Activated CD8-positive, alpha-beta memory T cell treated with anti-CD3 and anti-CD28 coated beads, Interleukin-2, amount 50 U/mL, for 1 hour (primary cell): ENCODE data around the gene TMC1.
"Not testable (repeated sequence)": the region's sequence is repeated elsewhere in the genome, so short reads cannot be mapped to it uniquely, and the experiment has no call there.

Experiments
- DNase-seq: peaks from one replicate; pipeline ENCODE4 v3.0.0-alpha.2; 2020; ENCODE audit errors: extremely low read depth

TMC1 gene

DNA sequence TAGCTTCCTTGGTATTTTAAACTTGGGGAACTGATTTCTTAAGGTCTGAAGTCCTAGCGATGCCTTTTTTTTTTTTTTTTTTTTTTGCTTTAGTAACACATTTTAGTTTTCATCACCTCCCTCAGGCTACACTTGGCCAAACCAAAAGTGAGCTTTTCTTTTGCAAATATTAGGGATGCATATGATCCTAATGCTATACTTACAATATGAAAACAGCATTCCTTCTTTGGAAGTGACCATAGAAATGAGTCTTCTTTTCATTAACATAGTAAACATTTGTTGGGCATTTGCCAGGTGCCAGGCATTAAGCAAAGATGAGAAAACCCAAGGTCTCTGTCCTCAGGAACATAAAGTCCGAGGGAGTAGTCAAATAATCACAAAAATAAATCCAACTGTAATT is 241.6 kb downstream of the TMC1 start:
- DNase-seq: no peak

DNA sequence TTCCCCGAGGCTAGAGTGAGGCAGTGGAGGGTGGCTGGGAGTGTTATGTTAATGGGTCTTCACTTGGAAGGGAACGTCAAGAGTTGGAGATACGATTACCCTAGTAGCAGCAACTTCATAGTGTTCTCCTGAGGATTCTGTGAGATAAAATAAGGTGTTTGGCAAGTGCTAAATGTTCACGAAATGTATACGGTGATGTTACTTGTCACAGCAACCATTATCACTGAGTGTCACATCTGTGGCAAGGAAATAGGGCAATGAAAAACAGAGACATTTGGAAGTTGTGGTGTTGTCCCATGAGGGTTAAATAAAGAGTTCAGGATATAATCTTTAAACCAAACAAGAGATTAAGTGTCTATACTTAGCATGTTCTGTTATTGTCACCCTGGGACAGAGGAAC is 248.1 kb downstream of the TMC1 start:
- DNase-seq: no peak

DNA sequence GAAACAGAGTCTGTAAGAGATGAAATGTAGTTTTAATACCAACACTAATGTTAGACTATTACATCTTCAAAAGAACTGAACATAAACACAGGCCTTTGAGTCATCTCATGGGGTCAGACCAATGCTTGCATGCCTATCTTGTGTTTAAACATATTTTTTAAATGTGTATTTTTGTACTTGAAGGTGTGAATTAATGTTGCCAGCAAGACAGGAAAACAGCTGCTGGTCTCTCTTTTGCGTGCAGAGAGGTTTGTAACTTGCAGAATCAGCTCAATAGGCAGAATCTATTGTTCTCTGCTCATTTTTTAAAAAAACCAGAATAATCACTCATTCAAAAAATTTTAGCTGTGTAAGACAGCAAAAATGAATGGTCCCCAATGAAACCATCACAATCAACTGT is 251.3 kb downstream of the TMC1 start:
- no peak for DNase-seq

DNA sequence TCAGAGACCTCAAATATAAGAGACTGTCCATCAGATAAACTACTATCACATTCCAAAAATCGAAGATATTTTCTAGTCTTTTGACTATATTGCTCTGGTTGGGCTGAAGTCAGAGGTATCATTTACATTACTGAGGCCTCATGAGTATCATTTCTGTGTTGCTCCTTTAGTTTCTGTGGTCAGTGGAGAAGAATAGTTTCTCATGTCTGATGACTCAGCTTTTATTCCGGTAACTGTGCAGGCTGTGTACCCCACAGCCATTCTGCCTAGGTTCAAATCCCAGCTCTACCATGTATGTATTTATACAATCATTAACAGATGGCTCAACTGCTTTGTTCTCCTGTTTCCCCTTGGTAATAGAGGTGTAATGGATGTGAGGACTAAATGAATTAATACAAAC is 252.2 kb downstream of the TMC1 start:
- DNase-seq: no peak

DNA sequence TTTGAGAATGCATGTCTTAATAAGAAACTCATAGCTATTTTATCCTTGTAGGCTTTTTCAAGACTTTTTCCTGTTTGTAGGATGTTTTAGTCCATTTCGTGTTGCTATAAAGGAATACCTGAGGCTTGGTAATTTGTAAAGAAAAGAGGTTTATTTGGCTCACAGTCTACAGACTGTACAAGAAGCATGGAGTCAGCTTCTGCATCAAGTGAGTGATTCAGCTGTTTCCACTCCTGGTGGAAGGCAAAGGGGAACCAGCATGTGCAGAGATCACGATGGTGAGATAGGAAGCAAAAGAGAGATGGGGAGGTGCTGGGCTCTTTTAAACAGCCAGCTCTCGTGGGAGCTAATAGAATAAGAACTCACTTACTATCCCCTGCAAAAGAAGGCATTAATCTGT is 254.2 kb downstream of the TMC1 start:
- no peak for DNase-seq

DNA sequence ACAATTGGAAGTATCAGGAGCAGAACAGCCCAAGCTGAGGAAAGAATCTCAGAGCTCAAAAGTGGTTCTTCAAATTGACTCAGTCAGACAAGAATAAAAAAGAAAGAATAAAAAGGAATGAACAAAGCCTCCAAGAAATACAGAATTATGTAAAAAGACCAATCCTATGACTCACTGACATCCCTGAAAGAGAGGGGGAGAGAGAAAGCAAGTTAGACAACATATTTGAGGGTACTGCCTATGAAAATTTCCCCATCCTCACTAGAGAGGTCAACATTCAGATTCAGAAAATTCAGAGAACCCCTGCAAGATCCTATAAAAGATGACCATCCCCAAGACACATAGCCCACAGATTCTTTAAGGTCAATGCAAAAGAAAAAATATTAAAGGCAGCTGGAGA is 258.2 kb downstream of the TMC1 start:
- no peak for DNase-seq

DNA sequence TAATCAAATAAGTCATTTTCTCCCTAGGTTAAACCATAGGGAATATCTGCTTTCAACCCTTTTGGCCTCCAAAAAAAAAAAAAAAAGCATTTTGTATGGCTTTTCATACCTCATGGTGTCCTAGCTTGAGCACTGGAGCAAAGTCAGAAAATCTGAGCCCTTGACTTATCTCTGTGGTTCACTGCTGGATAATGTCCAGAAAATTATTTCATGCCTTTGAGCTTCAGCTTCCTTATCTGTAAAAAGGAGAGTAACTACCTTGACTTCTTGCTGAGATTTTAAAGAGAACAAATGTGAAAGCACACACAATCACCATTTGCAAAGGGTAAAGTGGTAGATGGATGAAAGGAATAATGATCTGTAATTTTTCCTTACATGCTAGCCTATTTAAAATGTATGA is 265.5 kb downstream of the TMC1 start:
- DNase-seq: no peak

DNA sequence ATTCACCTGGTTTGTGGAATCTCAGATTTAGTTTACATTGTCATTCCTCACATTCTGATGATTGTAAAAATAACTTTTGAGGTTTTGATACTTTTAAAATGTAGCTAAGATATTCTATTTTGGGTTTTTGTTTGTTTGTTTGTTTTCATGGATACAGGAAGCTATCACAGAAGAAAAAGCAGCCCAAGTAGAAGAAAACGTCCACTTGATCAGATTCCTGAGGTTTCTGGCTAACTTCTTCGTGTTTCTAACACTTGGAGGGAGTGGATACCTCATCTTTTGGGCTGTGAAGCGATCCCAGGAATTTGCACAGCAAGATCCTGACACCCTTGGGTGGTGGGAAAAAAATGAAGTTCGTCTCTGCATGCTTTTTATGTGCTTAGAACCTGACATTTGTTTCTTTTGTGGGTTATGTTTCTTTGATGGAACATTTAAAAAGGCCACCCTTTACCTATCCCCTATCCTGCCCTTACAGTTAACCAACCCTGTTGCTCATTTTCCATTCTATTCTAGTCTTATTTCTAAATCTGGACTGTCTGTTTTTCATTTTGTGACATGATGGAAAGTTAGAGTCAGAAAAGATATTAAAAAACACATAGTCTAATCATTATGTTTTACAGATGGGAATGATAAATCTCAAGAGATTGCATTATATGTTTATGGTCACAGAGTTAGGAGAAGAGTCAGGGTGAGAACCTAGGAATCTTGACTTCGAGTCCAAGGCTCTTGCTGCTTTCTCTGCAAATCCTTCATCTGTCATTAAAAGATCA is 267.7 kb downstream of the TMC1 start:
- no peak for DNase-seq

DNA sequence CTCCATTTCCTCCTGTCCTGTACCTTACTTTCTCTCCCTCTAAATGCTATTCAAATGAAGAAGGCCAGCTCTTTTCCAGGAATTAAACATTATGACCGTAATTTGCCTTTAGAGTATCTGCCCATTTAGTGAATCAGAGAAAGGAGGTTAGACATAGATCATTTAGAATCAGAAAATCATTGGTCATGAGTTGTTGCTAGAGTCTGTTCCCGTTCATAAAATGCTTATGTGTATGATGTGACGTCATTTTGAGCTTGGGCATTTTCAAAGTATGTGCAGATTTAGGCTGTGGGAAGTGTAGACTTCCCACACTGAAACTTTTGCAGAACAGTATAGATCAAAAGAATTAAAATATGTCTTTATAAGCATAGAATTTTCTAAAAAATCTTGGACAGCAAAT is 268.5 kb downstream of the TMC1 start:
- DNase-seq: no peak

DNA sequence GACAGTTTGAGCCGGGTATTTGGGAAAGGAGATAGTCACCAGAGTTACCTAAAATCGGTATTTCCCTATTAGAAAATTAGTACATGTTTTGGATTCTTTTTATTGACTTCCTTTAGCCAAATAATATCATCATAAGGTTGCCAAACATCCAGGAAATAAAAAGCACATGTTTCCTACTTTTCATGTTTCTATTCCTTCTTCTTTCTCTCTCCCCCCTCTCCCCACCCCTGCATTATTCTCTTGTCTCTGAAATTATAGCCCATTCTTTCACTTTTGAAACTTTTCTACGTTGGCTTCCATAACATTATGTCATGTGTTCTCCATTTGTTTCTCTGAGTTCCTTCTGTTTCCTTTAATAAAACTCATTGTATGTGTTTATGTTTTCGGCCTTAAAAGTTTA is 269.6 kb downstream of the TMC1 start:
- DNase-seq: no peak

DNA sequence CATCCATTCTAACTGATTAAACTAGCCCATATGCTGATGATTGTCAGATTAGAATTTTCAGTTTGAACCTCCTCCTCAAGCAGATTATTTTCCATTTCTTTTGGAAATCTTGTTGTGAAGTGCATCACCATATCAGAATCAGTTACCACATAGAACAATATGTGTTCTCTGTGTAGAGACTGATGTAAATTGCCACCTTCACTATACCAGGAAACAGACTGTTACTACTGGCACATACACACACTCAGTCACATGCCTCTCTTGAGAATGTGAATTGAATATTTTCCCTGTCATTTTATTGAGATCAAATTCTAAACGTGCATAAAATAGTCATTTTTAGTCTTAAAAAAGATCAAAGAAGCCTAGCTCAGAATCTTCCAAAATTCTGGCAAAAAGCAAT is 270.0 kb downstream of the TMC1 start:
- DNase-seq: no peak

DNA sequence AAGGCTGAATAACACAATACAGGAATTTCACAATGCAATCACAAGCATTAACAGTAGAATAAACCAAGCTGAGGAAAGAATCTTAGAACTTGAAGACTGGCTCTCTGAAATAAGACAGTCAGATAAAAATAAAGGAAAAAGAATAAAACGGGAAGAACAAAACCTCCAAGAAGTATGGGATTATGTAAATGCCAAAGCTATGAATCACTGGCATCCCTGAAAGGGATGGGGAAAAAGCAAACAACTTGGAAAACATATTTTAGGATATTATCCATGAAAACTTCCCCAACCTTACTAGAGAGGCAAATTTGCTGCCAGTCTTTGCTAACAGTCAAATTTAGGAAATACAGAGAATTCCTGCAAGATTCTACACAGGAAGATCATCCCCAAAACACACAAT is 273.5 kb downstream of the TMC1 start:
- DNase-seq: no peak

DNA sequence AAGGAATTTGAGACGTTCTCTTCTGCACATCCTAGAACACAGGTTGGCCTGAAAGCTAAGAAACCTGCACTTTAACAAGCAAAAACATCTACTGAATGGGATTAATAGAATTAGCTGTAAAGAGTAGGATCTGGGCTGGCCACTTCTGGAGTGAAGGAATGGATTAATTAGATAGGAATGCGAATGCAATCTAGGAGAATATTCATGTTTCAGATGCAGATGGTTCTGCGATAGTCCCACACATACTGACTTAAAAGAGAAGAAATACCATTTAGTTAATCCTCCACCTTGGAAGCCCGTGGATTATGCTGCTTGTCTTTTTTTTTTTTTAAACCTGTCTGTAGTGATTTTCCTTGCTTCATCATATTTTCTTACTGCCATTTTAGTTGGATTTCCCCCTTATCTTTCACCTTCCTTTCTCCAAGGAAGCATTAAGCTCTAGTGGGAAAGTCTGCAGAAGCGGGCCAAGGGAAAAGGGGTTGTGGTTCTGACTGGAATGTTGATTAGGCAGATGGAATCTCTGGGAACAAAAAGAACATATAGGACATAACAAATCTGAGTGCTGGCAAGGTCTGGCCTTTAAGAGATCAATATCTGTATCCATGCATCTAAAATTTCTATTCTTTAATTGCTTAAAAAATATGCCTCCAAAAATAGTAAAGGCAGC is 279.1 kb downstream of the TMC1 start:
- DNase-seq: no peak

DNA sequence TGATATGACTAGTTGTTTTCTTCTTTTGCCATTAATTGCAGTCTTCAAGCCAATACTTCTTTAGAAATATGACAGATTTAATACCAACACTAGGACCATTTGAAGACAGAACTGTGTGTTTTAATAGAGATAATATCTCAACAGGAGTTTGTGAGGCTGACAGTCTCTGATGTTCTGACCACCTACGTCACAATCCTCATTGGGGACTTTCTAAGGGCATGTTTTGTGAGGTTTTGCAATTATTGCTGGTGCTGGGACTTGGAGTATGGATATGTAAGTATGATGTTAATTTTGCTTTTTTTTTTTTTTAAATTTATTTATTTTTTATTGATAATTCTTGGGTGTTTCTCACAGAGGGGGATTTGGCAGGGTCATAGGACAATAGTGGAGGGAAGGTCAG is 283.8 kb downstream of the TMC1 start:
- no peak for DNase-seq

DNA sequence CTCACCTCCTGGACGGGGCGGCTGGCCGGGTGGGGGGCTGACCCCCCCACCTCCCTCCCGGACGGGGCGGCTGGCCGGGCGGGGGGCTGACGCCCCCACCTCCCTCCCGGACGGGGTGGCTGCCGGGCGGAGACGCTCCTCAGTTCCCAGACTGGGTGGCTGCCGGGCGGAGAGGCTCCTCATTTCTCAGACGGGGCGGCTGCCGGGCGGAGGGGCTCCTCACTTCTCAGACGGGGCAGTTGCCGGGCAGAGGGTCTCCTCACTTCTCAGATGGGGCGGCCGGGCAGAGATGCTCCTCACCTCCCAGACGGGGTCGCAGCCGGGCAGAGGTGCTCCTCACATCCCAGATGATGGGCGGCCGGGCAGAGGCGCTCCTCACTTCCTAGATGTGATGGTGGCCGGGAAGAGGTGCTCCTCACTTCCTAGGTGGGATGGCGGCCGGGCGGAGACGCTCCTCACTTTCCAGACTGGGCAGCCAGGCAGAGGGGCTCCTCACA is 285.0 kb downstream of the TMC1 start:
- not testable (repeated sequence) for DNase-seq

DNA sequence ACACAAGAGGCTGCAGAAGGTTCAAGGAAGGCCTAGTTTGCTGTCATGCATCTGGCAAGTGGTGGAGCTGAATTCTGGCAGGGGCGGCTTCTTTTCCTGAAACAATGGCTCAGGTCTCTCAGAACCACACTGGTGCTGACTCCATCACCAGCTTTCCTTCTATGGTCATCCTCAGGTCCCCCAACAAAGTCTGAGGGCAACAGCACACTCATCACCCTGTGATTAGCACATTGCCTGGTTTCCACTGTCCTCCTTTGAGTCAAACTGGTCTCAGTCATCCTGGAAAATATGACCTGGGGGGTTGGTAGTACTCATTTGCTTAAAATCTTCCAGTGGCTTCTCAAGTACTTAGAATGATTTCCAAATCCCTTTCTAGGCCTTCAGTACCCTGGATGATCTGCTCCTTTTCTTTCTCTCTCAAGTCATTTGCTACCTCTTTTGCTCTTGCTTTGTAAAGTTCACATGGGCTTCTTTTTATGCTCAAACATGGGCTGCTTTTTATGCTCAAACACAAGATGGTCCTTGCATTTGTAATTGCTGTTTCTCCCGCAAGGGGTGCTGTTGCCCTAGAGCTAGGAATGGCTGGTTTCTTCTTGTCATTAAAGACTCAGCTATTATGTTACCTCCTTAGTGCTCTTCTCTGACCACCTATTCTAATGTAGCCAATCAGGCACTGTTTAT is 286.5 kb downstream of the TMC1 start:
- DNase-seq: no peak

DNA sequence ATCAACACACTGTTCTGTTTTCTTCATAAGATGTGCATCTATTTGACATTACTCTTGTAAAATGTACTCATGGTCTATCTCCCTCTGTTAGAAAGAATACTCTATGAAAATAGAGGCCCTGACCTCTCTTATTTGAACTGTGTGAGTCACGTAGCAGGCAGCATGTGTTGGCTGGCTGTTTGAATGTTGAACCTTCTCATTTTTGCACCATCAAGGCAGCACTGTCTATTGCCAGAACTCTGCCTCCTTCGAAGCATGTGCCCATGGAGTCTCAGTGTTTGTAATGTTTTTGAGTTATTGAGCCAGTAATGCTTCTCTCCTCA is 287.0 kb downstream of the TMC1 start:
- no peak for DNase-seq

DNA sequence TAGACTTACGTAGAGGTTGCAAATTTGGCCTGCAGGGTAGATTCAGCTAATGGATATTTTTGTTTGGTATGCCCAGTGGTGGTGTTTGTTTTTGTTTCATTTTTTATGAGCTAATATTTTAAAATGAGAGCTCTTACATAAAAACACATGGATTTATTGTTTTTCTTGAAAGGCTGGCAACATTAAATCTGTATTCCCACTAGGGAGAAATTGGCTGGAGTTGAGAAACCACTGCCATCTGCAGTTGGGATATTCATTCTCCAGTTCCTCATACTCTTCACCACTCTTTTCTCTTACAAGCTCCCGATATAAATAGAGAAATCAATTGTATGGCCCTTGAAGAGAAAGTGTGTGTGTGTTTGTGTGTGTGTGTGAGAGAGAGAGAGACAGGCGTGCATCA is 288.2 kb downstream of the TMC1 start:
- DNase-seq: no peak

DNA sequence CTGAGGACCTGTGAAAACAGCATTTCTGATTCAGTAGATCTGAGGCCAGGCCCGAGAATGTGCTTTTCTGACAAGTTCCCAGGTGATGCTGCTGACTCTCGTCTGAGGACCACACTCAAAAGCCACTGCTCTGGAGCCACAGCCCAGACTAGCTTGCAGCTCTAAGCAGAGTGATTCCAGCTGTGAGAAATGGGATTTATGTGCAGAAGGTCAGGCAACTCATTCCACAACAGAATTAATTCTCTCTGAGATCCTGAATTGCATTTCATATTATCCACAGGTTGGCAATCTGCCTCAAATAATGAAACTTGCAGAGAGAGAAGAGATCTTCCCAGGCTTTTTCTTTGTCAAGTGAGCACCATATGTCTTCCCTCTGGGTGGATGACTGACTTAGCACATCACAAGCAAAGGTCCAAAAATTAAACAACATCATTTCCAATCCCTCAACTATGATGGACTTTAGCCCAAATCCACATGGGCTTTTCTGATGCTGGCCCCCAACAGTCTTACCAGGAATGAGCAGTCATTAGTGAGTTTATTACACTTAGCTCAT is 291.2 kb downstream of the TMC1 start:
- no peak for DNase-seq

DNA sequence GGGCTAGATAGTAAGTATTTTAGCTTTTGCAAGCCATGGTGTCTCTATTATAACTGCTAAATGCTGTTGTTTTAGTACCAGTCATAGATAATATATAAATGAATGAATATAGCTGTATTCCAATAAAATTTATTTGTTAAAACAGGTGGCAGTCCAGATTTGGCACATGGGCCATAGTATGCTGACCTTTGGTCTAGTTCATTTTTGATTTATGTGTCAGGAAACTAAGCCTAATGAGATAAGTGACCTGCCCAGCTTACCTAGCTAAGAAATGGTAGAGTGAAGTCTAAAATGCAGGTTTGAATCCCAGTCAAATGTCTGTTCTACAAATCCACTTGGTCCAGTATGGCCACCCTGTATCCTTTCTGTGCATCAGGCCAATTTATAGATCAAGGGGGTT is 292.1 kb downstream of the TMC1 start:
- no peak for DNase-seq

DNA sequence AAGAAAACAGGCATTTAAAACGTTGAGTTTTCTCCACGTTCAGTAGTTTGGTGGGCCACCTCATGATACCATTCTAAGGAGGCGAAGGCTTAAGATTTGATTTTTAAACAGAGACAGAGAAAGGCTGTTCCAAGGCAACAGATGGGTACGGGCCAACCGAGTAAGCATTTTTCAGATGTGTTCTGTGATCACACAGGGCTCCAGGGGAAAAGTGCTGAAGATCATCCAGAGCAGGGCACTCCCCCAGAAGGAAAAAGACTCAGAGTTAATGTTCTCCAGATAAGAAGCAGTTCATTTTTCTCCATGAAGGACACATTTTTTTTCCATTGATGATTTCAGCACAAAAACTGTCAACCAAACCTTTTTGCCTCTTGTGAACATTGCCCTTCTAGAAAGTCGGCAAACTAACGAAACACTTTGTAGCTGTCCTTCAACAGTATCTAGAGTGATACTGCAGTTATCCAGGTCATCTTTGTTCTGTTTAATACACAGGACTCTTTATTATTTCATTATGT is 292.7 kb downstream of the TMC1 start:
- DNase-seq: no peak

DNA sequence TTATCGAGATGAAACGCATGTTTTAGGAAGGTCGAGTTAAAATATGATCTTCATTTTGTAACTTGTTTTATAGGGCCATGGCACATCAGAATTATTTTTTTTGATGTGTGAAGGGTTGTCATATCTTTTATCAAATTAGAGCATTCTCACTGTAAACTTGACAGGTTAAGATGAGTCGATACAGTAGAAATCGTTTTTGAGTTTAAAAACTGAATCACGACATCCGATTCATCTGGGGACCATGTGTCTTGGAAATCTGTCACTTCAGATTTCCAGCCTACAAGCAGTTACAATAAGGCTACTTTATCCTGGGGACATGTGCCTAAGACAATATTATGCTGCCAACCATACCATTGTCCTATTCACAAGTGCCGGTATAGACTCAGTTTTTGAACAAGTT is 295.3 kb downstream of the TMC1 start:
- DNase-seq: no peak

DNA sequence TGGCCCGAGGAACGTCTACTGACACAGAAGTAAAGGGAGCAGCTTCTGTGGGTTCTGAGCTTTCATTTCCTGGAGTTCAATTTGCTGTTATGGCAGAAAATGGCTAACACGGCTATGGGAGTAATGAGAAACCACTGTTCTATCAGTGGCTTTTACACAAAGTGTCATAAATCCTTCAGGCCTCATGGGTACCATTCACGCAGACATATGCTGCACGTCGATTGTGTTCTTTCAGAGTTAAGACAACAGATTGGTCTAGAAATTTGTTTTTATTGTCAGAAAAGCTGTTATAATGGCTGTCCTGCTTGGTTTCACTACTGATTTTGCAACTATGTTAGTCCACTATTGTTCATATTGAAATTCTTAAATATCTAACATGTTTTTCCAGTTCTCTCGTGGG is 296.0 kb downstream of the TMC1 start:
- DNase-seq: no peak
